HL-60 (cell line): ENCODE measurements around the gene PRSS56.

ENCODE experiments used
- DNase-seq, 2 experiments: peaks; one replicate each; pipeline ENCODE4 v3.0.0-alpha.2; 2010 to 2020; ENCODE audit warnings: low read depth in 1 of 2, low spot score in 1 of 2
- H3K27ac ChIP-seq: fragments of 250-450 bp; sonication (Bioruptor Pico); replicated peaks from 2 replicates; pipeline ENCODE4 v1.5.1; 2020; ENCODE audit warnings: mild to moderate bottlenecking, moderate library complexity
- H3K27me3 ChIP-seq: fragments of 250-450 bp; sonication (Bioruptor Pico); 2 replicates; pipeline ENCODE4 v1.5.1; 2021; ENCODE audit warnings: mild to moderate bottlenecking, moderate library complexity; ENCODE audit not compliant: insufficient read depth, poor library complexity, severe bottlenecking
- H3K4me3 ChIP-seq: replicated peaks from 2 replicates; pipeline ENCODE4 v1.5.1; 2011; ENCODE audit warnings: mild to moderate bottlenecking, control low read depth, low read length; ENCODE audit not compliant: insufficient read depth
- CTCF ChIP-seq: IDR thresholded peaks from one replicate; pipeline ENCODE4 v1.5.1; 2011; ENCODE audit warnings: low read length, control low read depth, inconsistent platforms; ENCODE audit not compliant: insufficient read depth
- GABPA ChIP-seq: IDR thresholded peaks from 2 replicates; pipeline ENCODE4 v1.6.1; 2012; ENCODE audit warnings: low read depth
- POLR2AphosphoS5 ChIP-seq: IDR thresholded peaks from 2 replicates; pipeline ENCODE4 v1.6.1; 2012; ENCODE audit warnings: low read depth
- REST ChIP-seq: IDR thresholded peaks from 2 replicates; pipeline ENCODE4 v1.6.1; 2012; ENCODE audit warnings: low read depth; ENCODE audit not compliant: insufficient replicate concordance
- SPI1 ChIP-seq: IDR thresholded peaks from 2 replicates; pipeline ENCODE4 v1.6.1; 2012; ENCODE audit warnings: low read depth, mild to moderate bottlenecking, borderline replicate concordance

PRSS56 gene

GRCh38 chr2:232571026-232571474 is 50.9 kb downstream of the PRSS56 start:
- no peak for DNase-seq
- H3K4me3 ChIP-seq: no peak overlapping the region
- TF ChIP-seq GABPA: no peak
- no peak for TF ChIP-seq REST
- TF ChIP-seq CTCF: no peak
- TF ChIP-seq SPI1: no peak
- TF ChIP-seq POLR2AphosphoS5: no peak
- no peaks in the 10 kb centered on the region for H3K27me3 ChIP-seq
- H3K27ac ChIP-seq: no peak overlapping the region

GRCh38 chr2:232573042-232573441 is 52.9 kb downstream of the PRSS56 start:
- TF ChIP-seq POLR2AphosphoS5: no peak
- TF ChIP-seq CTCF: no peak
- no peak for TF ChIP-seq GABPA
- TF ChIP-seq SPI1: no peak
- no peak for TF ChIP-seq REST
- DNase-seq: no peak

GRCh38 chr2:232573771-232574435 is 53.7 kb downstream of the PRSS56 start:
- H3K27ac ChIP-seq: no peak overlapping the region
- H3K4me3 ChIP-seq: no peak overlapping the region
- no peak for TF ChIP-seq GABPA
- TF ChIP-seq CTCF: no peak
- no peak for TF ChIP-seq POLR2AphosphoS5
- TF ChIP-seq SPI1: no peak
- no peak for TF ChIP-seq REST
- no peak for DNase-seq
- no peaks in the 10 kb centered on the region for H3K27me3 ChIP-seq

More at GRCh38 chr2:232573042-232573441, 52.9 kb downstream of the PRSS56 start:
- Histone ChIP-seq H3K27ac (no peak overlapping the region), H3K27me3 (no peaks in the 10 kb centered on the region), H3K4me3 (no peak overlapping the region)
